Stomach (tissue), 4 donors: ENCODE results near the gene NTM.

Experiments
- EP300 ChIP-seq: sonication (generic); formaldehyde crosslinking; IDR thresholded peaks from one replicate; pipeline ENCODE4 v1.6.1; 2017; ENCODE audit warnings: antibody characterized with exemption
- POLR2A ChIP-seq, 4 donors: fragments of 450-650 bp; IDR thresholded peaks; one replicate each; pipeline ENCODE4 v1.6.1; 2016; ENCODE audit warnings: antibody characterized with exemption in 4 of 4, control low read depth in 2 of 4, mild to moderate bottlenecking in 1 of 4, moderate library complexity in 1 of 4
- POLR2AphosphoS5 ChIP-seq, 3 donors: sonication (generic); formaldehyde crosslinking; IDR thresholded peaks; one replicate each; pipeline ENCODE4 v1.6.1; 2016; ENCODE audit warnings: antibody characterized with exemption in 3 of 3
- TF ChIP-seq, protein P1 (sequence below), 7 experiments: fragments of 450-650 bp in 4 of 7; fragments of 200-600 bp in 3 of 7; sonication (generic) in 3 of 7; IDR thresholded peaks; one replicate each; pipeline ENCODE4 v1.5.1; 2016 to 2019; ENCODE audit warnings: antibody characterized with exemption in 7 of 7, control low read depth in 2 of 7, mild to moderate bottlenecking in 1 of 7

DNA sequence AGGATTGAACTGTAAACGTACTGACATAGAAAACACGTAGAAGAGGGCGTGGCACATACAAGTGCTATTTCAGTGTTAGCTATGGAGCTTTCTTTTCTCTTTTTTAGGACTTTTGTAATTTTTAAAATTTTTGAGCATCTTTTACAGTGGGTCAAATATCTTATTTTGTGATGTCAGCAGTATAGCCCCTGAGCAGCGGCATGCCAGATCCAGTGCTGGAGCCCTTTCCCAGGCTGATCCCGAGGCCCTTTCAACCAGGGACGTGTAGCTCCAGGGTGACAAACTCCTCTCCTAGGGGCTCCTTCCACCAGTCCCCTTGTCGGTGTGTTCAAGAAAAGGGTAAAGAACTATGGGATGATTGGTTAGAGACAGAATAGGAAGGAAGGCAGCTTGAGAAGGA lies 777.0 kb downstream of the NTM start:
- TF ChIP-seq, protein P1, sequence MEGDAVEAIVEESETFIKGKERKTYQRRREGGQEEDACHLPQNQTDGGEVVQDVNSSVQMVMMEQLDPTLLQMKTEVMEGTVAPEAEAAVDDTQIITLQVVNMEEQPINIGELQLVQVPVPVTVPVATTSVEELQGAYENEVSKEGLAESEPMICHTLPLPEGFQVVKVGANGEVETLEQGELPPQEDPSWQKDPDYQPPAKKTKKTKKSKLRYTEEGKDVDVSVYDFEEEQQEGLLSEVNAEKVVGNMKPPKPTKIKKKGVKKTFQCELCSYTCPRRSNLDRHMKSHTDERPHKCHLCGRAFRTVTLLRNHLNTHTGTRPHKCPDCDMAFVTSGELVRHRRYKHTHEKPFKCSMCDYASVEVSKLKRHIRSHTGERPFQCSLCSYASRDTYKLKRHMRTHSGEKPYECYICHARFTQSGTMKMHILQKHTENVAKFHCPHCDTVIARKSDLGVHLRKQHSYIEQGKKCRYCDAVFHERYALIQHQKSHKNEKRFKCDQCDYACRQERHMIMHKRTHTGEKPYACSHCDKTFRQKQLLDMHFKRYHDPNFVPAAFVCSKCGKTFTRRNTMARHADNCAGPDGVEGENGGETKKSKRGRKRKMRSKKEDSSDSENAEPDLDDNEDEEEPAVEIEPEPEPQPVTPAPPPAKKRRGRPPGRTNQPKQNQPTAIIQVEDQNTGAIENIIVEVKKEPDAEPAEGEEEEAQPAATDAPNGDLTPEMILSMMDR (IDR thresholded peaks at IDR 0.05): no peak
- TF ChIP-seq POLR2A (IDR thresholded peaks at IDR 0.05) (no peak), POLR2AphosphoS5 (IDR thresholded peaks at IDR 0.05) (no peak), EP300 (no peak)
